GM21360 (cell line): ENCODE data around the gene RFX3.
A peak's percentile ranks its signal among the peaks of the same experiment; 100 is the strongest.

ENCODE experiments used
- ATAC-seq: cut with Tn5 transposase; IDR thresholded peaks from one replicate; pipeline ENCODE4 v1.9.1; 2021; ENCODE audit warnings: mild to moderate bottlenecking, moderate library complexity; ENCODE audit not compliant: unreplicated experiment

Gene RFX3

GRCh38 chr9:3514786-3515185, 11.0 kb downstream of the RFX3 start:
- no peak for ATAC-seq

DNA sequence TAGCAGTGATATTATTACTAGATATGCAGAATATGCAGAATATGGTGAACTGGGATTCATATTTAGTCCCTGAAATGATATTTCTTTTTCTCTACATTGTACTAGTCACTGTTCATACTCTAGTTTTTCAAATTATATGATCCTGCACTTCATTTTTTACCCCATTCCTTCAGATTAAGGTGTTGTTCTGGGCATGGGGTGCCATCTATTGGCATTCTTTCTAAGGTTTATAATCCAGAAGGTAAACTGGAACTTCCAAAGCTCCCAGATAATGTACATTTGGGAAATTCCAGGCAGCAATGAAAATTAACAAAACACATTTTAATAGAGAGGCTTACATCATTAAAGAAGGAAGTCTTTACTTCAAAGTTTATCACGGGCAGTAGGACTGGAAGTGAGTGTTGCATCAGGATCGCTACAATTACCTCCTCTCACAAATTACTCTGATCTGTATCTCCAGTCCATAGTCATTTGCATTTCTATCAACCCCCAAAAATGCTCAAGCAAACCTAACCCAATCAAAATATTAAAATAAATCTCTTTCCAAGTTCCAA, 12.5 kb downstream of the RFX3 start:
- ATAC-seq: no peak

- no peak for ATAC-seq
Measured at GRCh38 chr9:3511551-3511950, 14.2 kb downstream of the RFX3 start.

GRCh38 chr9:3510796-3511195, 15.0 kb downstream of the RFX3 start:
- ATAC-seq: no peak

DNA sequence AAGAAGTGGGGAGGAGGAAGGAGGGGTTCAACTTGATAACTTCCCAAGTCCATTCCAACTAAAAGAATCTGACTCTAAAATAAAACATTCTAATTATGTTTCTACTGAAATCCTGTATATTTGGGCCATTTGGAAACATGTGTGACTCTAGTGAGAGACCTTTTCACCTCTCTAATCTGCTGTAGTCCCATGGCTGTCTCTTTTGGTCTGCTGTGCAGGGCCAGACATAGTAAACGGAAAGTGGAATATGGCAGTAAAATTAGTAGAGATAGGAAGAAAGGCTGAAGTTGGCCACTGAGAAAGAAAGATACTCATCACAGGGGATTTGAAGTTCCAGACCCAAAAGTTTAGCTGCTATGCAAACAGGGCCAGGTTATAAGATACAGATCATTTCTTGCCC, 15.9 kb downstream of the RFX3 start:
- no peak for ATAC-seq

DNA sequence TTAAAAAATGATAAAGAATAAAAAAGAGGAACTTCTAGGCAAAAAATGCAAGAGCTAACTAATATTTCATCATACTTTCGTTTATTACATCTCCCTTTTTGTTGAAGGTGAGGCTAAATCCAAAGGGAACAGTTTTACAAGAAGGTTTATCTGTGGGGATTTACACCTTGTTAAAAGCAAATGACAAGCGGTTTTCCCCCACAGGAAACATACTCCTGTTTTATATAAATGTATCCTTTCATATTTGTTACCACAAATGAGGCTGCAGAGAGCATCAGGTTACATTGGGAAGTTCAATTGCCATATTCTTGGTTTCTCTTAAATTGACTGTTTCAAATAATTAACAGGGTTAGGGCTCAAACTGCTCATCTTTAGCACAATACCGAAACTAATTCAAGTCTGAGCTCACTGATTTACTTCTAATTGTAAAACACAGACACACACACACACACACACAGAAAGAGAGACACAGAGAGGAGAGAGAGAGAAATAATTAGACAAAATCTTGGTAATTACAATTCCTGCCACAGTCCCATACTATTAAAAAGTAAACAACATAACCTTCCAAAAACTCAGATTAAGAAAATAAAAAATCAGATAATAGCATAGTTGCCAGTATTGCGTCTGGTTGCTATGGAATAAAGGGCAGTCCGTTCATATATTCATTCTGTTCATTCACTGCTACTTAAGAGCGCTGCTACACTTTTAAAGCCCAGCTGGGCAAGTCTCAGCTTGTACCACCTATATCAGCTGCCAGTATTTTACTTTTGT, 17.1 kb downstream of the RFX3 start:
- no peak for ATAC-seq

DNA sequence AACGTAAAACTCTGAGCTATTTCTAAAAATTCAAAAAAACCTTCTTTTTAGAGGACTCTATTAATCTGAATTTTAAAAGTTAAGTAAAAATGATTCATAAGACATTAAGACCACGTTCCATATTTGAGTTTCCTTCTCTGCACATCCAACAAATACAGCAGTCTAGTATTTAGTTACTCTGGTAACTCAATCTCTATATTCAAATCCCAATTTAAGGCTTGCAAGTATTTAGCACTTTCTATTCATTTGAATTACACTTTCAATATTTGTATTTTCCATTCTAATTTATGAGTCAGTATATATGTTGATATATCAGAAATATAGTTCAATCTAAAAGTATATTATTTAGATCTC, 17.7 kb downstream of the RFX3 start:
- no peak for ATAC-seq

DNA sequence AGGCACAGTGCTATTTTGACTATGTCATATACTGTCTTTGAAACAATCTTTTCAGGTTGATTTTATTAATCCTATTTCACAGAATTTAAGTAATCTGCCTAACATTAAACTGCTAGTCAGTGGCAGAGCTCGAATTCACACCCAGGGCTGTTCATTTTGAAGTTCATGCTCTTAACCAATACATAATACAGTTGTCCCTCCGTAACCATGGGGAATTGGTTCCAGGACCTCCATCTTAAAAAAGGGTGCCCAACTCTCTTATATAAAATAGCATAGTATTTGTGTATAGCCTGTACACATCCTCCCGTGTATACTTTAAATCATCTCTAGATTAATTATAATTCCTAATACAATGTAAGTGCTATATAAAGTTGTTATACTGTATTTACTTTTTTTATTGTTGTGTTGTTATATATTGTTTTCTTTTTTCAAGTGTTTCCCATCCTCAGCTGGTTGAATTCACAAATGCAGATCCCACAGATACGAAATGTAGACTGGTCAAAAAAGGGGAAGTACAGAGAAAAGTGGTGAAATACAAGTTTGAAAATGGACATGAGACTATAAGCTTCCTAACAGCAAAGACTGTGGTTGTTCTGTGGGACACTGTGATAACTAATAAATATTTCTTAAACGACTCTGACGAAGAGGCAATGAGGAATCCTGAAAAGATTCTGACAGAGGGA, 18.3 kb downstream of the RFX3 start:
- ATAC-seq: peak; percentile 54

DNA sequence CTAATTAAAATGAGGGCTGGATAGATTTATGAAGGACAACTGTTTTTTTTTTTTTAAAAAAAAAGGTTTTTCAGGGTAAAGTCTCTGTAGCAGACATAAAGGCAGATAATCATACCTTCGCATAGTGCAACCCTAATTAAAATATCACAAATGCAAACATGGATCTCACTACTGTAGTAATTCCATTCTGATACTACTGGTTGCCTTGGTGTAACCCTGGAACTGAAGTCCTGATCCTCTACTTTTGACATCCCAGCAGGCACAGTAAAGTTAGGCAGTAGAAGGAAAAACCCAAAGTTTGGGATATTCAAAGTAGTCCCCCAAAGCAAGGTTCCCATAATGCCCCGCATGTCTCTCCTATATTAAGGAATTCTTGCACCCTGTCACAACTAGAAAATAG, 19.6 kb downstream of the RFX3 start:
- ATAC-seq: no peak

DNA sequence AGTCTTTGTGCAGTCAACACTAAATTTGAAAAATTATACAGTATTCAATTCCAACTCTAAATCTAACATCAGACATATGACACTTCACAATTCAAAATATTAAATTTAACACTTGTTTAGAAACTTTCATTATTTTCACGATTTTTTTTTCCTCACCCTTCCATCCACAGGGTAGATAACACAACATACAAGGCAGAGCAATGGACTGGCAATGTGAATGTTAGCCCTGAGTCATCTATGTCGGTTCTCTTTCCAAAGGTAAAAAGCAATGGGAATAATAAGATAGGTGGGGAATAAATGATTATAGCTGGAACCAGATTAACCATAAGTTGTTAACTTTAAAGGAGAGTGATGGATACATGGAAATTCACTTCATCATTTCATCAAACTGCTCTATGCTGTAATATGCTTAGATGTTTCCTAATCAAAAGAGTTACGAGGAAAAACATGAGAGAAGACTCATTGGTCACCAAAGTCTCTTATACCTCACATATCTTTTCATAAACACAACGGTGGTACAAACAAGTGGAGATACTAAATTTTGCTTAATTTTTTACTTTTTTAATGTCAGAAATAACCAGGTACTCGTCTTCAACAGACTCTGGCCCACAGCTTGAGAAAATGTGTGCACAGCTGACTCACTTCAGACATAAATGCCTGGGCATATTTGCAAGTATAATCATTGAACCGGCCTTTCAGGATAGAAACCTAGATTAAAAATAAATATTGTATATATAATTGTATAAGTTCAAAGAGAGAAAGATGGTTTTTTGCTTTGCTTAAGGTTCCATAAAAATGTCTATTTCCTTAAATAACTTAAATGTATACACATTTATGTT, 23.0 kb downstream of the RFX3 start:
- ATAC-seq: no peak

DNA sequence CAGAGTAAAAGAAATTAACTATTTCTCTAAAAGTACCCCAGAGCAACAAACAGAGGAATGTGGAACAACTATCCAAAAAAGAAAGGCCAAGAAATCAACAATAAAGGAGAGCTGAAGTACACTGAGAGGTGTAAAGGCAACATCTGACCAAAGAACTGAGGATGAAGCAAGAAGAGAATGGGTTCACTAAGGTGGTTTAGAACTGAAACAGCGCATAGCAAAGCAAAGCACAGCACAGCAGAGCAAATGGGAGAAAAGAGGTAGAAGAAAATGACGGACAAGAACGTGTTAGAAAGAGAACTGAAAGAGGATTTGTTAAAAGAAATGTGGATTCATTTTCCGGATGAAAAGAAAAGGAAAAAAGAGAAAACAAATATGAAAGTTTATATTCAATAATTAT, 25.8 kb downstream of the RFX3 start:
- ATAC-seq: no peak

DNA sequence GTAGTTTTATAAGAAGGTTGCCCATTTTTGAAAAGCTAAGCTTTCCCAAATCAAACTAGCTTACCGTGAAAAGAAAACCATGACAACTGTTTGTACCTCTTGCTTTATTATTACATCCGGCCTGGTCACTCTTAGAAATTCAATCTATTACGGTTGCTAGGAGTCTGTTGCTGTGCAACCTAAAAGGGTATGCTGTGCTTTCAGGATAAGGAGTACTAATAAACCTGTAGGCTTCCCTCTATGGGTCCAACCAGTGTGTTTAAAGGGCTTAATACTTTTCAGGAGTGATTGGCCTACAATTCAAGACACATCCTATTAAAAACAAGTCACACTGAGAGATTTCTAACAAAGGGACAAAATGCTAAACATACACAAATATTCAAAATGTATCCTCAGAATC, 27.1 kb downstream of the RFX3 start:
- ATAC-seq: no peak

DNA sequence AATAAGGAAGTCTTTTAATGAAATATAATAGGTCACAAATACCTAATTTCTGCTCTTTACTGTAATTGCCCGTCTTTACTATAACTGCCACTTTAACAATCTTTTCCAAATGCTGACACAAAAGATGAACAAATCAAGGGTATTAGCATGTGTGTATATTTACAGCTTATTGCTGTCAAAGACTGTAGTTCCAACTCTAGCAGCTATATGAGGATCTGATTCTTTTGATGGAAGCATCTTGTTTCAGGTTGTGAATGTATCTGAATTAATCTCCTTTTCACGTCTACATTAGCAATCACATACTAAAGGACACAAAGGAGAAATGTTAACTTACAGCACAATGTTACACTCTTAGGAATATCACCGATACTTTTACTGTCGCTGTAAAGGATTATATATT, 27.9 kb downstream of the RFX3 start:
- ATAC-seq: no peak

DNA sequence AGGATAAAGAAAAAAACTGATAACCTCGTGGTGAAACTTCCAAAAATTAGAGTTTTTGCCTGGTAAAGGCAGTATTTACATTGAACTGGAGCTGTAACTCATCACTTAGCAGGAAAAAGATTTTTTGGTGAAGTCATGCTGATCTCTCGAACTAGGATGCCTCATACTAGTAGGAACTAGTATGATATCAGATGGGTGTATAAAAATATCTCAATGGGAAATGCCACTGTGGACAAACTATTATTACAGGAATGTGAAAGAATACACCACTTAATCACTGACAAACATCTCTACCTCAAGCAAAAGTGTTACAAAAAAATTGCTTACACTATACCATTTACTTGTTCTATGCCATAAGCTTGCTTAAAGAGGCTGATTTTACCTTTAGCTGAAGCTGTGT, 28.4 kb downstream of the RFX3 start:
- ATAC-seq: no peak

DNA sequence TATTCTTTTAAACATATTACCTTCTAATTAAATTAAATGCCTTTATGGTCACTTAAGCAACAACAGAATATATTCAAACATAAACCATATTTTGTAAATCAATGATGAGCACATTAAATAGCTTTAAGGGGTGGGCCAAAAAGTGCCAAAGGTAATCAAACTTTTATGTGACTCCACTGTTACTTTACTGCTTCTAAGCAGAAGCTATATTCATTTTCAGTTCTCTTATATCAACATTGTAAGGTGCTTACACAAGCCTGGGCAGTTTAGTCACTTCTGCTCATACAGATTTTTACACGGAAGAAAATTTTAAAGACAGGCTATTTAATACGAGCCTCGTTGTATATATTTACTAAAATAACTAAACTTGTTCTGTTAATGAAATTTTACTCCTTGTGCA, 29.9 kb downstream of the RFX3 start:
- ATAC-seq: no peak

- ATAC-seq: no peak
Measured at GRCh38 chr9:3492214-3492613, 33.6 kb downstream of the RFX3 start.

GRCh38 chr9:3491450-3491849, 34.4 kb downstream of the RFX3 start:
- no peak for ATAC-seq

GRCh38 chr9:3490957-3491356, 34.8 kb downstream of the RFX3 start:
- no peak for ATAC-seq

DNA sequence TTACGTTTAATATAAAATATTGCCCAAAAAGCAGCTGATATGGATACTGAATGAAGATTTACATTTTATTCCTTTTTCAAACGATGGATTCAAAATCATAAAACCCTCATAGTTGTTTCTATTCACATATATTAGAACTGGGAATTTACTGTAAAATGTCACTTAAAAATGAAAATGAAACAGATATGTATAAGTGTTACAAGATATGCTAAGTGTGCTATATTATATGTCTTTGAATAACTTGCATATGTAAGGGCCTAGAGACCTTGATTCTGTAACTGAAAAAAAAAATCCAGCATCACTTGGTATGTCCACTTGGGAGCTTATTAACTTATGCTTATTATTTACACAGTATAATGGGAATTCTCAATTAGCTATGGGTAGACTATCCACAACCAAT, 43.2 kb downstream of the RFX3 start:
- ATAC-seq: no peak

- ATAC-seq: no peak
Measured at GRCh38 chr9:3480353-3480655, 45.5 kb downstream of the RFX3 start.

DNA sequence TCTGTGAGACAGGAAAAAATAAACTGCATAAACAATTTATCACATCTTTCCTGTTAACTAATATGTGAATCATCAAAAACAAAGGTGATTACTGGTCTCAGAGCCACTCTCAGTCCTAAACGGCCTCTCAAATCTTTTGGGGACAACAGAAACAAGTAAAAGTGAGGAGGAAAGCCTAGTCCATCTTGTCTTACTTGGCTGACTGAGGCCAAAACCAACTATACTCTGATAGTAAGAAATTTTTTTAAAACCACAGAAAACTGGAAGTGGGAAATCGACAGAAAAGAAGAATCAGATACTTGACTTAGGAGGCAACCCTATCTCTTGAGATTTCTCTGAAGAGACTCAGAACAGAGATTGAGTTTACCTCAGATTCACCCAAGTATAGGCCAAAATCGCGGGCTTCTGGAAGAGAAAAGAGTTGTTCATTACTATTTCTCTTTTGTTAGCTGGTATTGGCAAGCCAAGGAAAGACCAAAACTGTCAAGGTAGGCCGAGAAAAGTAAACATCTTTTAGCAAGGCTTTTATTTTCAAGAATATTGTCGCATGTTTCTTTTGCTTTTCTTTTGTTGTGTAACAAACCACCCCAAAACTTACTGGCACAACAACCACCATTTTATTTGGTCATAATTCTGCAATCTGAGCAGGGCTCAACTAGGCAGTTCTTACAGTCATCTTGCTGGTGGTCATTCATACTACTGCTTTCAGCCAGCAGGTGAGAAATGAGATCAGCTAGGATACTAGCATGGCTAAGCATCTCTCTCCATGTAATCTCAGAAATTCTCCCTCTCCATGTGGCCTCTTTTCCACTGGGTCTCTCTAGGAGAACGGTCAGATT, 46.1 kb downstream of the RFX3 start:
- peak; percentile 40 for ATAC-seq
